GM12878 (cell line): ENCODE results near the gene KIRREL1.

Experiments used
- CREB1 ChIP-seq: IDR thresholded peaks from 2 replicates; pipeline ENCODE4 v1.6.1; 2012; ENCODE audit warnings: low read depth, mild to moderate bottlenecking, inconsistent platforms
- EP300 ChIP-seq, 2 experiments: fragments of 150-350 bp in 1 of 2; IDR thresholded peaks; 2 replicates each; pipeline ENCODE4 v1.6.1; 2011 to 2012; ENCODE audit warnings: low read depth in 2 of 2, low read length in 2 of 2, borderline replicate concordance in 1 of 2, improper control_type of control experiment in 1 of 2, inconsistent platforms in 1 of 2; ENCODE audit not compliant: control insufficient read depth in 1 of 2
- JUND ChIP-seq: IDR thresholded peaks from 2 replicates; pipeline ENCODE4 v1.6.1; 2012; ENCODE audit warnings: low read depth, mild to moderate bottlenecking, low read length, improper control_type of control experiment, moderate library complexity
- KLF5 ChIP-seq: fragments of 450-650 bp; IDR thresholded peaks from 2 replicates; pipeline ENCODE4 v1.6.1; 2014; ENCODE audit warnings: mild to moderate bottlenecking; ENCODE audit not compliant: partially characterized antibody
- MEF2A ChIP-seq: IDR thresholded peaks from 2 replicates; pipeline ENCODE4 v1.6.1; 2011; ENCODE audit warnings: low read depth, mild to moderate bottlenecking, low read length, moderate library complexity; ENCODE audit not compliant: insufficient read depth
- RFX5 ChIP-seq: IDR thresholded peaks from 2 replicates; pipeline ENCODE4 v1.6.1; 2011; ENCODE audit warnings: low read depth, low read length, improper control_type of control experiment
- SMC3 ChIP-seq: IDR thresholded peaks from 2 replicates; pipeline ENCODE4 v1.6.1; 2011; ENCODE audit warnings: low read length, improper control_type of control experiment, borderline replicate concordance
- TF ChIP-seq, protein P1 (sequence below): IDR thresholded peaks from 2 replicates; pipeline ENCODE4 v1.6.1; 2012; ENCODE audit warnings: low read length, inconsistent platforms
- TF ChIP-seq, protein P2 (sequence below): IDR thresholded peaks from 2 replicates; pipeline ENCODE4 v1.6.1; 2011; ENCODE audit warnings: low read depth, mild to moderate bottlenecking, low read length, moderate library complexity, borderline replicate concordance; ENCODE audit errors: extremely low read depth

DNA sequence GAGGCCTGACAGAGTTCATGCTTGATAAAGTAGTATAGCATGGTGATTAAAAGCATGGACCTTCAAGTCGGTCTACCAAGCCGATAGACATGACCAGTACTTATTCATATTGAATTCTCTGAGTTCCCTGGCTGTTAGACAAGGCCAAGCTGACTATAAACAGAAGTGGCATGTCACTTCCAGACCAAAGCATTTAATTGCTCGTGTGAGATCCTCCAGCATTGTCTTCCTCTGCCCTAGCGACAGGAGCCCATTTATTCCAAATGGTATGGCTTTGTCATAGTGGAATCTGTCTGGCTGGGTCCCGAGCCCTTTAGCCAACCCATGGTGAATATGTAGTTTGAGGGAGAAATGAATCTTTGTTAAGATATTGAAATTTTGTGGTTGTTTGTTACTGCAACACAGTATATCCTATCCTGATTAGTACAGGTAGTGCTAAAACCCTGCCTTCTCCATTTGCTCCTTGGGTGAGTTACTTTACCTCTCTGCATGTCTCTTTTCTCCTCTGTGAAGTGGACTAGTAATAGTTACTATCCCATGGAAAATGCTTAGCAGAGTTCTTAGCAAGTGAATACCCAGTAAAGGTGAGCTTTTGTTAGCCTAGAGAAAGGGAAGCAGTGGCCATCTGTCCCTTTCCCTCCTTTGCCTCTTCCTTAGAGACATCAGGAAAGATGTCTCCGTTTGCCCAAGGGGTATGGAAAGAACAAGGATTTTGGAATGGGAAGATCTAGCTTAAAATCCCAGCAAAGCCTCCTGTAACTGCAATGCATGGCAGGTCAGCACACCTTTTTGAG lies 109.6 kb downstream of the KIRREL1 start:
- TF ChIP-seq SMC3 (no peak), CREB1 (no peak), EP300 (IDR thresholded peaks at IDR 0.05; ENCODE audit: borderline replicate concordance in 1 of 2, control insufficient read depth in 1 of 2, low read depth in 2 of 2, low read length in 2 of 2) (no peak), MEF2A (no peak), JUND (no peak), KLF5 (no peak), RFX5 (no peak)
- TF ChIP-seq, protein P1, sequence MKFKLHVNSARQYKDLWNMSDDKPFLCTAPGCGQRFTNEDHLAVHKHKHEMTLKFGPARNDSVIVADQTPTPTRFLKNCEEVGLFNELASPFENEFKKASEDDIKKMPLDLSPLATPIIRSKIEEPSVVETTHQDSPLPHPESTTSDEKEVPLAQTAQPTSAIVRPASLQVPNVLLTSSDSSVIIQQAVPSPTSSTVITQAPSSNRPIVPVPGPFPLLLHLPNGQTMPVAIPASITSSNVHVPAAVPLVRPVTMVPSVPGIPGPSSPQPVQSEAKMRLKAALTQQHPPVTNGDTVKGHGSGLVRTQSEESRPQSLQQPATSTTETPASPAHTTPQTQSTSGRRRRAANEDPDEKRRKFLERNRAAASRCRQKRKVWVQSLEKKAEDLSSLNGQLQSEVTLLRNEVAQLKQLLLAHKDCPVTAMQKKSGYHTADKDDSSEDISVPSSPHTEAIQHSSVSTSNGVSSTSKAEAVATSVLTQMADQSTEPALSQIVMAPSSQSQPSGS: no peak
- TF ChIP-seq, protein P2, sequence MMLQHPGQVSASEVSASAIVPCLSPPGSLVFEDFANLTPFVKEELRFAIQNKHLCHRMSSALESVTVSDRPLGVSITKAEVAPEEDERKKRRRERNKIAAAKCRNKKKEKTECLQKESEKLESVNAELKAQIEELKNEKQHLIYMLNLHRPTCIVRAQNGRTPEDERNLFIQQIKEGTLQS: no peak
